CD4-positive, alpha-beta T cell (primary cell): ENCODE data around the gene A3GALT2. TPM values are rescaled to one million over a fixed set of nuclear protein-coding genes. Genes with fewer than 3 reads are reported as not detected.

ENCODE experiments used
- ATAC-seq: fragments of 200-7000 bp; cut with Tn5 transposase; one replicate; pipeline ENCODE4 v1.10.0; 2022; ENCODE audit warnings: mild to moderate bottlenecking; ENCODE audit not compliant: poor library complexity
- CTCF ChIA-PET: fragments of 350-600 bp; sonication (Branson Sonifier 250); formaldehyde crosslinking; loops from one replicate; lab custom pipeline; 2021; ENCODE audit warnings: antibody characterized with exemption, inconsistent platforms; lab: Charles Lee
- POLR2A ChIA-PET: fragments of 350-600 bp; sonication (Branson Sonifier 250); formaldehyde crosslinking; loops from one replicate; lab custom pipeline; 2021; ENCODE audit warnings: antibody characterized with exemption, inconsistent platforms; lab: Charles Lee
- DNase-seq, 14 experiments: peaks; one replicate each; pipeline ENCODE4 v3.0.0-alpha.2; 2013 to 2020; ENCODE audit warnings: mixed read lengths in 2 of 14
- H3K27ac ChIP-seq, 2 donors: one replicate each; pipeline versions ENCODE4 v1.5.1 to v1.7.0; 2013; ENCODE audit warnings: low read length in 2 of 2, low read depth in 1 of 2, mild to moderate bottlenecking in 1 of 2
- H3K27me3 ChIP-seq, 2 experiments: 1 replicate in 1 of 2; 2 replicates in 1 of 2; pipeline versions ENCODE4 v1.6.1 to v1.7.0; 2013; ENCODE audit warnings: low read length in 2 of 2, control low read depth in 1 of 2, mild to moderate bottlenecking in 1 of 2, moderate library complexity in 1 of 2; ENCODE audit not compliant: insufficient read depth in 2 of 2, control insufficient read depth in 1 of 2
- H3K36me3 ChIP-seq: one replicate; pipeline ENCODE4 v1.6.1; 2013; ENCODE audit warnings: low read length, control low read depth; ENCODE audit not compliant: insufficient read depth
- H3K4me1 ChIP-seq: one replicate; pipeline ENCODE4 v1.6.1; 2013; ENCODE audit warnings: low read length, control low read depth; ENCODE audit not compliant: insufficient read depth
- H3K4me3 ChIP-seq: one replicate; pipeline ENCODE4 v1.5.1; 2013; ENCODE audit warnings: mild to moderate bottlenecking, low read length, moderate library complexity
- H3K9me3 ChIP-seq, 2 experiments: 1 replicate in 1 of 2; 2 replicates in 1 of 2; pipeline versions ENCODE4 v1.6.1 to v1.7.0; 2013; ENCODE audit warnings: low read length in 2 of 2, mild to moderate bottlenecking in 2 of 2, control low read depth in 1 of 2, moderate library complexity in 1 of 2; ENCODE audit not compliant: control insufficient read depth in 1 of 2, insufficient read depth in 1 of 2
- H3K27ac Mint-ChIP-seq: one replicate; pipeline ENCODE4 v1.8.0; 2020; ENCODE audit warnings: mixed read lengths
- H3K27me3 Mint-ChIP-seq: one replicate; pipeline ENCODE4 v1.8.0; 2021; ENCODE audit warnings: mixed read lengths
- H3K36me3 Mint-ChIP-seq: one replicate; pipeline ENCODE4 v1.8.0; 2021; ENCODE audit warnings: low read depth, mixed read lengths
- H3K4me1 Mint-ChIP-seq: one replicate; pipeline ENCODE4 v1.8.0; 2021; ENCODE audit warnings: low read depth, mixed read lengths
- H3K4me3 Mint-ChIP-seq: one replicate; pipeline ENCODE4 v1.8.0; 2020; ENCODE audit warnings: mild to moderate bottlenecking, mixed read lengths
- H3K9me3 Mint-ChIP-seq: one replicate; pipeline ENCODE4 v1.8.0; 2020; ENCODE audit warnings: mixed read lengths
- intact Hi-C, 2 experiments: fragments of 100-400 bp; cut with DNase I in 1 of 2; cut with micrococcal nuclease in 1 of 2; formaldehyde crosslinking; loops; one replicate each; pipeline versions ENCODE4 v1.15.1 to v1.9.0; 2023 to 2025; cut with DNase I, micrococcal nuclease
- total RNA-seq, 174 experiments: library from RNA in 2 of 174; stranded (reverse) in 2 of 174; gene quantifications; one replicate each; pipeline ENCODE4 v1.2.3 and lab custom pipeline; 2021 to 2026
- TF ChIP-seq, protein P1 (sequence below): fragments of 200-600 bp; IDR thresholded peaks from one replicate; pipeline ENCODE4 v1.8.0; 2022; ENCODE audit warnings: antibody characterized with exemption, mild to moderate bottlenecking

The A3GALT2 gene
- total RNA-seq, 2 experiments from 2014 or later, result not detected

DNA sequence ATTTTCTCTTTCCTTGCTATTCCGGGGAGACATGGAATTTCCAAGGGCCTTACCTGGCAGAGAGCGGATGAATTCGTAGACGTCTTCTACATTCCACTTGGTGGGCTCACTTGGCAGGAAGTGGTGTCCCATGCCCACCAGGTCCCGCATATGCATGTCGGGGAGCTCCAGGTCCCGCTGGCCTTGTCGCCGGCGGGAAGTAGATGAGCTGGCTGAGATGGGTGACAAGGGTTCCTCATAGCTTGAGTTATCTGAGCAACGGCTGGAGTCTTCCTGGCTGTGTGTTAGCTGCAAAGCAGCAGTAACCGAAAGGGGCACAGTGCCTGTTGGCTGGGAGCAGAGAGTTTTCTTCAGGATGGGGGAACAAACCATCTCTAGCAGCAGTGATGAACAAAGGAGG, 7.9 kb upstream of the A3GALT2 start:
- no peaks in the 10 kb centered on the region for H3K27me3 ChIP-seq
- Mint-ChIP-seq H3K36me3 (peaks cover 98% of the 10 kb centered on the region), H3K4me3 (no peak overlapping the region), H3K27me3 (no peaks in the 10 kb centered on the region), H3K27ac (no peak overlapping the region), H3K9me3 (no peaks in the 10 kb centered on the region), H3K4me1 (no peaks in the 10 kb centered on the region)
- no peak for ATAC-seq
- H3K4me1 ChIP-seq, result no peaks in the 10 kb centered on the region
- no peak overlapping the region for H3K27ac ChIP-seq
- intact Hi-C loops, result no loop called here
- H3K4me3 ChIP-seq, result no peak overlapping the region
- no peak for DNase-seq
- ChIA-PET CTCF (no interaction called here), POLR2A (no interaction called here)
- TF ChIP-seq, protein P1, sequence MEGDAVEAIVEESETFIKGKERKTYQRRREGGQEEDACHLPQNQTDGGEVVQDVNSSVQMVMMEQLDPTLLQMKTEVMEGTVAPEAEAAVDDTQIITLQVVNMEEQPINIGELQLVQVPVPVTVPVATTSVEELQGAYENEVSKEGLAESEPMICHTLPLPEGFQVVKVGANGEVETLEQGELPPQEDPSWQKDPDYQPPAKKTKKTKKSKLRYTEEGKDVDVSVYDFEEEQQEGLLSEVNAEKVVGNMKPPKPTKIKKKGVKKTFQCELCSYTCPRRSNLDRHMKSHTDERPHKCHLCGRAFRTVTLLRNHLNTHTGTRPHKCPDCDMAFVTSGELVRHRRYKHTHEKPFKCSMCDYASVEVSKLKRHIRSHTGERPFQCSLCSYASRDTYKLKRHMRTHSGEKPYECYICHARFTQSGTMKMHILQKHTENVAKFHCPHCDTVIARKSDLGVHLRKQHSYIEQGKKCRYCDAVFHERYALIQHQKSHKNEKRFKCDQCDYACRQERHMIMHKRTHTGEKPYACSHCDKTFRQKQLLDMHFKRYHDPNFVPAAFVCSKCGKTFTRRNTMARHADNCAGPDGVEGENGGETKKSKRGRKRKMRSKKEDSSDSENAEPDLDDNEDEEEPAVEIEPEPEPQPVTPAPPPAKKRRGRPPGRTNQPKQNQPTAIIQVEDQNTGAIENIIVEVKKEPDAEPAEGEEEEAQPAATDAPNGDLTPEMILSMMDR, result no peak
- peaks cover 98% of the 10 kb centered on the region for H3K36me3 ChIP-seq
- H3K9me3 ChIP-seq, result no peaks in the 10 kb centered on the region

DNA sequence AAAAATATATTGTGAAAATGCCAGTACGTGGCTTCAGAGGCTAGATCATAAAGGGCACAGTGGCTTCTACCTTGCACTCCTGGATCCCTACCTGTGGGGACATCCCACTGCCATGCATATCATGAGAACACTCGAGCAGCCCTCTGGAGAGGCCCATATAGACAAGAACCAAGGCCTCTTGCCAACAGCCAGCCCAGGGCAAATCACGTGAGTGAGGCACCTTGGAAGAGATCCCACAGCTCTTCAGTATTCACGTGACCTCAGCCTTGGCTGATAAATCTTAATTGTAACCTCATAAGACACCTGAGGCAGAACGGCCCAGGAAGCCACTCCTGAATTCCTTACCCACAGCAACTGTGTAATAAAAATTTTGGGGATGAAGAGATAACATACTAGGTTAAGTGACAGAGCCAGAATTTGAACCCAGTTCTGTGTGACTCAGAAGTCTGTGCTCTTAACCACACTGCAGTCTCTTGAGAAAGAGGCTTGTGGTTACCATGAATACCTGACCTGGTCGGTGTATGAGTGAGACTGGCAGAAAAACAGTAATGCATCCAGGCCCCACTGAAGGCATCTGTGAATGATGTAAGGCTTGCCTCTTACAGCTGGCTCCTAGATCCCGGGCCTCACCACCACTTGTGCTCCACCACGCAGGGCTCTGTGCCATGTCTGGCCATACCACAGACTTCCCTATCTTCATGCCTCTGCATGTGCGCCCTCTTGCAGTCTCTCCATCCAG, 6.9 kb upstream of the A3GALT2 start:
- Mint-ChIP-seq H3K36me3 (peaks cover 98% of the 10 kb centered on the region), H3K4me1 (no peaks in the 10 kb centered on the region), H3K9me3 (no peaks in the 10 kb centered on the region), H3K27me3 (no peaks in the 10 kb centered on the region), H3K4me3 (no peak overlapping the region), H3K27ac (no peak overlapping the region)
- H3K4me3 ChIP-seq, result no peak overlapping the region
- ChIA-PET CTCF (no interaction called here), POLR2A (no interaction called here)
- intact Hi-C loops, result no loop called here
- H3K4me1 ChIP-seq, result no peaks in the 10 kb centered on the region
- ATAC-seq (no peak), DNase-seq (no peak)
- H3K27ac ChIP-seq, result no peak overlapping the region
- TF ChIP-seq, protein P1, result no peak
- no peaks in the 10 kb centered on the region for H3K9me3 ChIP-seq
- H3K27me3 ChIP-seq, result no peaks in the 10 kb centered on the region
- peaks cover 97% of the 10 kb centered on the region for H3K36me3 ChIP-seq

DNA sequence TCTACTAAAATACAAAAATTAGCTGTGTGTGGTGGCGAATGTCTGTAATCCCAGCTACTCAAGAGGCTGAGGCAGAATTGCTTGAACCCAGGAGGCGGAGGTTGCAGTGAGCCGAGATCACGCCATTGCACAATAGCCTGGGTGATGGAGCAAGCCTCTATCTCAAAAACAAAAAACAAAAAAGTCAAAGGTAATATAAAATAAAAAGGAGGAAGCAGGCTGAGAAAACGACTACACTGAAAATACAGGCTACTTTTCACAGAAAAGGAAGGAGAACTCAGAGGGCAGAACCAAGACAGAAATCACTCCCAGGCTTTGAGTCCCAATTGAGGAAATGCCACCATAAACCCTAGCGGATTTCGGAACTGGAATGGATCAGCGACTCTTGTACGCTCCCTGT, 5.9 kb upstream of the A3GALT2 start:
- TF ChIP-seq, protein P1, result no peak
- ChIA-PET POLR2A (no interaction called here), CTCF (interaction anchor here (2.1 kb wide), 1 partner anchor 31 kb away, joined by 6 read pairs; no protein-coding TSS in a partner anchor)
- H3K27me3 ChIP-seq, result no peaks in the 10 kb centered on the region
- intact Hi-C loops, result no loop called here
- H3K36me3 ChIP-seq, result peaks cover 88% of the 10 kb centered on the region
- no peaks in the 10 kb centered on the region for H3K27me3 Mint-ChIP-seq
- ATAC-seq (no peak), DNase-seq (no peak)
- H3K27ac ChIP-seq, result no peak overlapping the region
- H3K4me3 Mint-ChIP-seq, result no peak overlapping the region
- no peaks in the 10 kb centered on the region for H3K9me3 ChIP-seq
- no peak overlapping the region for H3K27ac Mint-ChIP-seq
- H3K4me1 ChIP-seq, result no peaks in the 10 kb centered on the region
- no peak overlapping the region for H3K4me3 ChIP-seq
- H3K36me3 Mint-ChIP-seq, result peaks cover 92% of the 10 kb centered on the region
- no peaks in the 10 kb centered on the region for H3K4me1 Mint-ChIP-seq
- H3K9me3 Mint-ChIP-seq, result no peaks in the 10 kb centered on the region
